ENCODE measurements around the gene CEP192.

- TF ChIP-seq, protein P1, sequence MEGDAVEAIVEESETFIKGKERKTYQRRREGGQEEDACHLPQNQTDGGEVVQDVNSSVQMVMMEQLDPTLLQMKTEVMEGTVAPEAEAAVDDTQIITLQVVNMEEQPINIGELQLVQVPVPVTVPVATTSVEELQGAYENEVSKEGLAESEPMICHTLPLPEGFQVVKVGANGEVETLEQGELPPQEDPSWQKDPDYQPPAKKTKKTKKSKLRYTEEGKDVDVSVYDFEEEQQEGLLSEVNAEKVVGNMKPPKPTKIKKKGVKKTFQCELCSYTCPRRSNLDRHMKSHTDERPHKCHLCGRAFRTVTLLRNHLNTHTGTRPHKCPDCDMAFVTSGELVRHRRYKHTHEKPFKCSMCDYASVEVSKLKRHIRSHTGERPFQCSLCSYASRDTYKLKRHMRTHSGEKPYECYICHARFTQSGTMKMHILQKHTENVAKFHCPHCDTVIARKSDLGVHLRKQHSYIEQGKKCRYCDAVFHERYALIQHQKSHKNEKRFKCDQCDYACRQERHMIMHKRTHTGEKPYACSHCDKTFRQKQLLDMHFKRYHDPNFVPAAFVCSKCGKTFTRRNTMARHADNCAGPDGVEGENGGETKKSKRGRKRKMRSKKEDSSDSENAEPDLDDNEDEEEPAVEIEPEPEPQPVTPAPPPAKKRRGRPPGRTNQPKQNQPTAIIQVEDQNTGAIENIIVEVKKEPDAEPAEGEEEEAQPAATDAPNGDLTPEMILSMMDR (IDR thresholded peaks at IDR 0.05 in 2 of 3, conservative IDR thresholded peaks at IDR 0.05 in 1 of 3; ENCODE audit: control insufficient read depth in 2 of 3, extremely low read depth in 1 of 3, insufficient read depth in 1 of 3, low read depth in 3 of 3, low read length in 3 of 3), result no peak
- TF ChIP-seq EZH2 (IDR thresholded peaks at IDR 0.05; ENCODE audit: borderline replicate concordance, control insufficient read depth, low read depth, low read length) (no peak), CBX5 (IDR thresholded peaks at IDR 0.05; ENCODE audit: low read depth) (no peak), CEBPB (IDR thresholded peaks at IDR 0.05; ENCODE audit: borderline replicate concordance in 1 of 2, low read depth in 2 of 2, low read length in 2 of 2) (no peak), POLR2A (IDR thresholded peaks at IDR 0.05; ENCODE audit: low read depth, low read length) (no peak)
Measured at GRCh38 chr18:13101659-13102197, 110.6 kb downstream of the CEP192 start.
